Measurements from ENCODE around the gene RIMS1.

GRCh38 chr6:72205500-72205899 is 319.1 kb downstream of the RIMS1 start:
- TF ChIP-seq POLR2A (IDR thresholded peaks at IDR 0.05) (no peak), CTCF (IDR thresholded peaks at IDR 0.05 in 4 of 5, conservative IDR thresholded peaks at IDR 0.05 in 1 of 5) (no peak)

Data from gastrocnemius medialis (tissue), 4 donors.